Endothelial cell of umbilical vein (primary cell): ENCODE results near the gene NR3C2. TPM values are rescaled to one million over a fixed set of nuclear protein-coding genes. Genes with fewer than 3 reads are reported as not detected.

Experiments
- BruUV-seq: library from RNA; stranded (reverse); fragments of 400-500 nt; replicated peaks from 2 replicates; lab custom pipeline; 2021; lab: Mats Ljungman, UMichigan
- CTCF ChIA-PET: fragments of 300-600, 350-600 bp; sonication (Branson Sonifier 250); formaldehyde crosslinking; loops from one replicate; lab custom pipeline; 2021; ENCODE audit warnings: antibody characterized with exemption, inconsistent platforms; lab: Charles Lee
- POLR2A ChIA-PET: fragments of 300-600, 350-600 bp; sonication (Branson Sonifier 250); formaldehyde crosslinking; loops from one replicate; lab custom pipeline; 2021; ENCODE audit warnings: antibody characterized with exemption, inconsistent platforms; lab: Charles Lee
- DNase-seq: peaks from one replicate; pipeline ENCODE4 v3.0.0-alpha.2; 2011; ENCODE audit warnings: low read depth, low spot score
- FAIRE-seq: peaks from 2 replicates; lab custom pipeline; 2011; peaks lifted over from hg19 to GRCh38; lab: Jason Lieb, UNC
- H2AFZ ChIP-seq: 2 replicates; pipeline ENCODE4 v1.6.0; 2012; ENCODE audit warnings: low read depth, low read length, control low read depth, inconsistent platforms
- H3K27ac ChIP-seq: 2 replicates; pipeline ENCODE4 v1.5.1; 2011; ENCODE audit warnings: low read depth, mild to moderate bottlenecking, control low read depth, low read length, moderate library complexity; ENCODE audit not compliant: insufficient read depth
- H3K27me3 ChIP-seq, 2 experiments: 2 replicates each; pipeline versions ENCODE4 v1.6.0 to v1.6.1; 2011; ENCODE audit warnings: low read length in 2 of 2, mixed read lengths in 1 of 2; ENCODE audit not compliant: control insufficient read depth in 2 of 2, insufficient read depth in 2 of 2
- H3K36me3 ChIP-seq, 2 experiments: 2 replicates in 1 of 2; 3 replicates in 1 of 2; pipeline ENCODE4 v1.5.1; 2011; ENCODE audit warnings: low read length in 2 of 2, mild to moderate bottlenecking in 1 of 2, moderate library complexity in 1 of 2; ENCODE audit not compliant: control insufficient read depth in 2 of 2, insufficient read depth in 2 of 2; ENCODE audit errors: extremely low read depth in 1 of 2
- H3K4me1 ChIP-seq: 3 replicates; pipeline ENCODE4 v1.5.1; 2011; ENCODE audit warnings: mild to moderate bottlenecking, low read length; ENCODE audit not compliant: control insufficient read depth, insufficient read depth; ENCODE audit errors: extremely low read depth
- H3K4me2 ChIP-seq: 2 replicates; pipeline ENCODE4 v1.6.1; 2011; ENCODE audit warnings: low read length, control low read depth, mixed read lengths; ENCODE audit not compliant: insufficient read depth
- H3K4me3 ChIP-seq, 3 experiments: fragments of 200-600 bp in 1 of 3; sonication (generic), shearing (Covaris generic) in 1 of 3; replicated peaks in 1 of 3; 2 replicates each; pipeline ENCODE4 v1.5.1; 2011 to 2016; ENCODE audit warnings: control low read depth in 3 of 3, low read length in 3 of 3, mild to moderate bottlenecking in 2 of 3, inconsistent platforms in 1 of 3, low read depth in 1 of 3, moderate library complexity in 1 of 3; ENCODE audit not compliant: insufficient read depth in 1 of 3
- H3K79me2 ChIP-seq: 2 replicates; pipeline ENCODE4 v1.6.0; 2012; ENCODE audit warnings: low read length, inconsistent platforms; ENCODE audit not compliant: control insufficient read depth, insufficient read depth
- H3K9ac ChIP-seq: replicated peaks from 2 replicates; pipeline ENCODE3; 2011; ENCODE audit warnings: low read length, control low read depth; ENCODE audit not compliant: insufficient read depth; ENCODE audit errors: extremely low read depth
- H3K9me1 ChIP-seq: replicated peaks from 3 replicates; pipeline ENCODE4 v1.6.0; 2011; ENCODE audit warnings: mild to moderate bottlenecking, low read length; ENCODE audit not compliant: control insufficient read depth, insufficient read depth; ENCODE audit errors: extremely low read depth
- H3K9me3 ChIP-seq: replicated peaks from 2 replicates; pipeline ENCODE4 v1.5.1; 2012; ENCODE audit warnings: low read length, inconsistent platforms; ENCODE audit not compliant: control insufficient read depth, insufficient read depth
- H4K20me1 ChIP-seq: replicated peaks from 2 replicates; pipeline ENCODE3; 2011; ENCODE audit warnings: mild to moderate bottlenecking, low read length; ENCODE audit not compliant: control insufficient read depth, insufficient read depth; ENCODE audit errors: extremely low read depth
- EZH2 ChIP-seq: IDR thresholded peaks from 2 replicates; pipeline ENCODE4 v1.6.1; 2012; ENCODE audit warnings: borderline replicate concordance, low read depth, mild to moderate bottlenecking, moderate library complexity, low read length, inconsistent platforms; ENCODE audit not compliant: severe bottlenecking
- FOS ChIP-seq: IDR thresholded peaks from 2 replicates; pipeline ENCODE4 v1.6.1; 2011; ENCODE audit warnings: mild to moderate bottlenecking, low read length, moderate library complexity, borderline replicate concordance; ENCODE audit not compliant: insufficient read depth
- GATA2 ChIP-seq: IDR thresholded peaks from 2 replicates; pipeline ENCODE4 v1.7.0; 2011; ENCODE audit warnings: low read depth, mild to moderate bottlenecking, moderate library complexity, mixed read lengths, low read length; ENCODE audit not compliant: insufficient read length, insufficient read depth
- JUN ChIP-seq: IDR thresholded peaks from 2 replicates; pipeline ENCODE4 v1.6.1; 2011; ENCODE audit warnings: borderline replicate concordance, low read depth; ENCODE audit not compliant: insufficient read length, insufficient read depth
- MAX ChIP-seq: IDR thresholded peaks from 2 replicates; pipeline ENCODE4 v1.6.1; 2011; ENCODE audit not compliant: insufficient read depth, insufficient read length
- MYC ChIP-seq: IDR thresholded peaks from one replicate; pipeline ENCODE4 v1.6.1; 2011; ENCODE audit warnings: mild to moderate bottlenecking, low read depth, low read length
- POLR2A ChIP-seq: IDR thresholded peaks from 2 replicates; pipeline ENCODE4 v1.6.1; 2012; ENCODE audit warnings: low read depth, mild to moderate bottlenecking, control low read depth, low read length
- POLR2AphosphoS5 ChIP-seq: IDR thresholded peaks from 2 replicates; pipeline ENCODE4 v1.6.1; 2012; ENCODE audit warnings: low read depth, mild to moderate bottlenecking, control low read depth, low read length, moderate library complexity; ENCODE audit not compliant: insufficient read depth
- dilution Hi-C: fragments of 300-500 bp; cut with MboI; formaldehyde crosslinking; loops from one replicate; pipeline ENCODE4 v1.15.0; 2019; ENCODE audit warnings: low sequenced_read_pairs; ENCODE audit not compliant: extremely low pct_ligation_motif_present
- intact Hi-C: fragments of 100-400 bp; cut with micrococcal nuclease; formaldehyde crosslinking; loops from one replicate; pipeline ENCODE4 v1.10.0; 2022
- polyA plus RNA-seq, 4 experiments: library from polyadenylated mRNA; depleted of rRNA in 3 of 4; stranded (reverse) in 3 of 4; unstranded in 1 of 4; fragments of >200 nt; gene quantifications; 2 replicates each; pipeline versions ENCODE4 v1.2.1 to v1.2.3, GENCODE V29; 2011 to 2012; ENCODE audit warnings: missing spikeins in 1 of 4
- total RNA-seq: library from RNA; stranded (reverse); gene quantifications from 2 replicates; pipeline ENCODE4 v1.2.3, GENCODE V29; 2021
- TF ChIP-seq, protein P1 (sequence below), 2 donors: IDR thresholded peaks; 1 replicate in 1 of 2; 2 replicates in 1 of 2; pipeline ENCODE4 v1.5.1; 2011; ENCODE audit warnings: low read length in 2 of 2, mild to moderate bottlenecking in 2 of 2, moderate library complexity in 2 of 2, control low read depth in 1 of 2, inconsistent platforms in 1 of 2, low read depth in 1 of 2; ENCODE audit not compliant: insufficient read depth in 1 of 2; ENCODE audit errors: extremely low read depth in 1 of 2

The NR3C2 gene
- total and polyA plus RNA-seq, 2 donors (not counting 3 experiments of a cell fraction or from before 2014, with no cell fraction given) = 4.8 to 16.4 TPM

DNA sequence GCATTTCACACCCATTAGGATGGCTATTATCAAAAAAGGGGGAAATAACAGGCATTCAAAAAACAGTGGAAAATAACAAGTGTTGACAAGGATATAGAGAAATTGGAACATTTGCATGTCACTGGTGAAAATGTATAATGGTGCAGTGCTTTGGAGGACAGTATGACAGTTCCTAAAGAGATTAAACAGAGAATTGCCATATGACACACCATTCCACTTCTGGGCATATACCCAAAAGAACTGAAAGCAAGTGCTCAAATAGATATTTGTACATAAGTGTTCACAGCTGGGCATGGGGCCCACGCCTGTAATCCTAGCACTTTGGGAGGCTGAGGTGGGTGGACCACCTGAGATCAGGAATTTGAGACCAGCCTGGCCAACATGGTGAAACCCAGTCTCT is 348.1 kb downstream of the NR3C2 start:
- no peaks in the 10 kb centered on the region for H3K9me1 ChIP-seq
- H3K36me3 ChIP-seq = no peaks in the 10 kb centered on the region
- ChIA-PET CTCF (no interaction called here), POLR2A (no interaction called here)
- no peaks in the 10 kb centered on the region for H3K79me2 ChIP-seq
- H3K9ac ChIP-seq = no peak overlapping the region
- intact Hi-C loops = no loop called here
- H3K9me3 ChIP-seq = no peaks in the 10 kb centered on the region
- no peak for TF ChIP-seq POLR2A
- no peak for TF ChIP-seq FOS
- no peak for TF ChIP-seq JUN
- TF ChIP-seq MAX = no peak
- no peak for TF ChIP-seq MYC
- TF ChIP-seq POLR2AphosphoS5 = no peak
- no peaks in the 10 kb centered on the region for H4K20me1 ChIP-seq
- no peak for DNase-seq
- H2AFZ ChIP-seq = no peak overlapping the region
- H3K4me2 ChIP-seq = no peak overlapping the region
- dilution Hi-C loops = no loop called here
- H3K4me1 ChIP-seq = no peaks in the 10 kb centered on the region
- BruUV-seq = no TSS peak
- H3K27ac ChIP-seq = no peak overlapping the region
- no peak for FAIRE-seq
- no peak overlapping the region for H3K4me3 ChIP-seq
- no peaks in the 10 kb centered on the region for H3K27me3 ChIP-seq

GRCh38 chr4:148093065-148093464 is 349.1 kb downstream of the NR3C2 start:
- Histone ChIP-seq H3K27ac (no peak overlapping the region), H4K20me1 (no peaks in the 10 kb centered on the region), H3K9me3 (no peaks in the 10 kb centered on the region), H3K27me3 (no peaks in the 10 kb centered on the region), H3K4me2 (no peak overlapping the region), H3K4me1 (no peaks in the 10 kb centered on the region), H2AFZ (no peak overlapping the region), H3K36me3 (no peaks in the 10 kb centered on the region), H3K79me2 (no peaks in the 10 kb centered on the region), H3K4me3 (no peak overlapping the region), H3K9me1 (no peaks in the 10 kb centered on the region), H3K9ac (no peak overlapping the region)
- dilution Hi-C loops = no loop called here
- intact Hi-C loops = no loop called here
- DNase-seq (no peak), FAIRE-seq (no peak)
- ChIA-PET POLR2A (no interaction called here), CTCF (no interaction called here)
- TF ChIP-seq, protein P1, sequence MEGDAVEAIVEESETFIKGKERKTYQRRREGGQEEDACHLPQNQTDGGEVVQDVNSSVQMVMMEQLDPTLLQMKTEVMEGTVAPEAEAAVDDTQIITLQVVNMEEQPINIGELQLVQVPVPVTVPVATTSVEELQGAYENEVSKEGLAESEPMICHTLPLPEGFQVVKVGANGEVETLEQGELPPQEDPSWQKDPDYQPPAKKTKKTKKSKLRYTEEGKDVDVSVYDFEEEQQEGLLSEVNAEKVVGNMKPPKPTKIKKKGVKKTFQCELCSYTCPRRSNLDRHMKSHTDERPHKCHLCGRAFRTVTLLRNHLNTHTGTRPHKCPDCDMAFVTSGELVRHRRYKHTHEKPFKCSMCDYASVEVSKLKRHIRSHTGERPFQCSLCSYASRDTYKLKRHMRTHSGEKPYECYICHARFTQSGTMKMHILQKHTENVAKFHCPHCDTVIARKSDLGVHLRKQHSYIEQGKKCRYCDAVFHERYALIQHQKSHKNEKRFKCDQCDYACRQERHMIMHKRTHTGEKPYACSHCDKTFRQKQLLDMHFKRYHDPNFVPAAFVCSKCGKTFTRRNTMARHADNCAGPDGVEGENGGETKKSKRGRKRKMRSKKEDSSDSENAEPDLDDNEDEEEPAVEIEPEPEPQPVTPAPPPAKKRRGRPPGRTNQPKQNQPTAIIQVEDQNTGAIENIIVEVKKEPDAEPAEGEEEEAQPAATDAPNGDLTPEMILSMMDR (IDR thresholded peaks at IDR 0.05; ENCODE audit: extremely low read depth in 1 of 2, insufficient read depth in 1 of 2, low read depth in 1 of 2, low read length in 2 of 2) = no peak
- TF ChIP-seq POLR2A (no peak), JUN (no peak), EZH2 (no peak), MYC (no peak), POLR2AphosphoS5 (no peak), FOS (no peak), MAX (no peak), GATA2 (no peak)
- BruUV-seq = no TSS peak
